ENCODE results near the gene XG. TPM values are rescaled to one million over a fixed set of nuclear protein-coding genes. Genes with fewer than 3 reads are reported as not detected.

XG gene
- total and polyA plus RNA-seq, 9 of the 15 experiments (the other 6 are each of a cell fraction or from before 2014, with no cell fraction given) = 0.03 to 0.12 TPM; not detected in 7

- TF ChIP-seq MAZ (CRISPR knock-in tag; conservative IDR thresholded peaks at IDR 0.05 in 1 of 2, IDR thresholded peaks at IDR 0.05 in 1 of 2) = no peak
Observed at GRCh38 chrX:2782171-2782570, 30.3 kb downstream of the XG start (continued).

- POLR2A ChIA-PET = no interaction called here
- FAIRE-seq = no peak
- TF ChIP-seq HOXB6 (CRISPR knock-in tag; IDR thresholded peaks at IDR 0.05; ENCODE audit: borderline replicate concordance) (no peak), RREB1 (CRISPR knock-in tag; IDR thresholded peaks at IDR 0.05) (no peak), ZBTB9 (CRISPR knock-in tag; IDR thresholded peaks at IDR 0.05) (peak; percentile 63; the same call in 1 of the 2 replicates), CREB5 (CRISPR knock-in tag; IDR thresholded peaks at IDR 0.05) (no peak), E2F8 (IDR thresholded peaks at IDR 0.05; ENCODE audit: low read depth, partially characterized antibody) (no peak), EWSR1 (IDR thresholded peaks at IDR 0.05; ENCODE audit: borderline replicate concordance, low read depth, partially characterized antibody) (no peak), RBM17 (IDR thresholded peaks at IDR 0.05; ENCODE audit: borderline replicate concordance, low read depth, low read length) (no peak), CCAR2 (IDR thresholded peaks at IDR 0.05; ENCODE audit: low read depth, low read length) (no peak)
Observed at GRCh38 chrX:2782778-2783177, 30.9 kb downstream of the XG start.

More at GRCh38 chrX:2782778-2783177, 30.9 kb downstream of the XG start:
- Histone ChIP-seq H3K4me3 (no peak overlapping the region), H3K27me3 (ENCODE audit: control insufficient read depth in 2 of 2, insufficient read depth in 2 of 2, low read length in 2 of 2) (no peaks in the 10 kb centered on the region; a peak in 2 of 5 replicates), H2AFZ (ENCODE audit: low read depth, low read length) (no peak overlapping the region), H4K20me1 (replicated peaks; ENCODE audit: control insufficient read depth, insufficient read depth, low read length) (no peaks in the 10 kb centered on the region), H3K9ac (ENCODE audit: insufficient read depth in 1 of 2, low read depth in 2 of 2, low read length in 2 of 2) (no peak overlapping the region), H3K79me2 (ENCODE audit: control insufficient read depth, insufficient read depth, low read length) (no peaks in the 10 kb centered on the region), H3K4me1 (replicated peaks in 1 of 2; ENCODE audit: control insufficient read depth in 2 of 2, insufficient read depth in 2 of 2, low read length in 2 of 2) (no peaks in the 10 kb centered on the region; a peak in 1 of 5 replicates), H3K9me3 (replicated peaks; ENCODE audit: control insufficient read depth, insufficient read depth, low read depth, low read length) (no peaks in the 10 kb centered on the region), H3K36me3 (ENCODE audit: control insufficient read depth, insufficient read depth, low read length) (no peaks in the 10 kb centered on the region), H3K9me1 (ENCODE audit: control insufficient read depth, insufficient read depth, low read length) (no peaks in the 10 kb centered on the region), H3K4me2 (ENCODE audit: insufficient read depth, low read length) (no peak overlapping the region), H3K27ac (ENCODE audit: extremely low read depth, low read depth, low read length) (no peak overlapping the region)
- intact Hi-C loops (cut with micrococcal nuclease) (no loop called here), in situ Hi-C loops (cut with MboI) (no loop called here)
- DNase-seq (ENCODE audit: extremely low read depth in 1 of 4, low spot score in 3 of 4) = no peak
- no peak for ATAC-seq
- CTCF ChIA-PET (ENCODE audit: low intra/inter-chr PET ratio) = no interaction called here
- no TSS peak for BruUV-seq (replicated peaks)
- 6% methylated on average over 4 of the region's 4 CpGs for WGBS (ENCODE audit: insufficient coverage, low coverage, missing lambda C conversion rate)
